Adrenal gland (tissue), 5 donors: ENCODE results near the gene IL17RA.

Experiments
- CTCF ChIP-seq, 6 experiments: fragments of 450-650 bp in 4 of 6; fragments of 200-600 bp in 2 of 6; sonication (generic) in 1 of 6; IDR thresholded peaks; 1 replicate in 5 of 6; 2 replicates in 1 of 6; pipeline versions ENCODE4 v1.5.1 to v1.8.0; 2016 to 2021; ENCODE audit warnings: antibody characterized with exemption in 6 of 6, mild to moderate bottlenecking in 2 of 6, moderate library complexity in 1 of 6
- POLR2A ChIP-seq, 2 donors: fragments of 450-650 bp; IDR thresholded peaks; one replicate each; pipeline ENCODE4 v1.6.1; 2017; ENCODE audit warnings: antibody characterized with exemption in 2 of 2, mild to moderate bottlenecking in 2 of 2, moderate library complexity in 1 of 2
- donor health status: DM: no; HTN: no; CAD: no.

GRCh38 chr22:17108256-17109112 lies 23.7 kb downstream of the IL17RA start:
- TF ChIP-seq CTCF (IDR thresholded peaks at IDR 0.05) = no peak
- no peak for TF ChIP-seq POLR2A (IDR thresholded peaks at IDR 0.05)
